ENCODE data around the gene TRIM65. TPM values are rescaled to one million over a fixed set of nuclear protein-coding genes. Genes with fewer than 3 reads are reported as not detected.

TRIM65 gene
- total and polyA plus RNA-seq, 2 of the 4 experiments (the other 2 are of a cell fraction), result 7.9 to 10.6 TPM

DNA sequence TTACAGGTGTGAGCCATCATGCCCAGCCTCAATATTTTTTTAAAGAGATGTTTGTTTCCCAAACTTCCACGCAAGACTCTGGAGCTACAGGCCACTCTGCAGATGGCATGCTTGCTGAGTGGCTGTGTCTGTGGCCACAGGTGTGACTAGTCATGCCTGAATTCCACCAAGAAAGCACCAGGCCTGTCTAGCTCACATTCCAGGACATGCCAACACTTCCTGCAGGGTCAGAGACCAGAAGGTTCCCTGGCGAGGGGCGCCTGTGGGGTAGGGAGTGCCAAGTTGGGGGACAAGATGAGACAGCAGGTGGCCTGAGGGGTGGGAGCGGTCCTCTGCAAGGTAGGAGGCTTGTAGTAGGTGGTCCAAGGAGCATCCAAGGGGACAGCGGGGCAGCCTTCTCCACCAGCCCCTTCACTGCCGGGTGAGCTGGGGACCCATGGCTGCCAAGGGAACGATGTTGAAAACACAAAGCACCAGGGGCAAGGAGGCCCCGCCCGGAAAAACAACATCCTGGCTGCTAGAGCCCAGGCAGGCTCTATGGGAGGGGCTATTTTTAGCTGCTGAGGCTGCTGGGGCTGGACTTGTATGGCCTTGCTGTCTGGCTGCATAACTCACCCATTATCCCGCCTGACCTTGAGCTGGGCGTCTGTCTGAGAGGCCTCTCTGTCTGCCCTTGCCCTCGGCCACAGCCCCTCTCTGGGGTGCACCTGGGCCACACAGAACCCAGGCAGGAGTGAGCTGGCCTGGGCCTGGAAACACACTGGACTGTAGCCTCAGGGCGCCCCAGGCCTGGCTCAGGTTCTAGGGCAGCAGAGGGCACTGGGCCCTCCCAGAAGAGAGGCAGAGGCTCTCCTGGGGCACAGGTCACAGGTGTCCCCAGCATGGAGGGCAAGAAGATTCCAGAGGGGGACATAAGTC is 24.1 kb downstream of the TRIM65 start:
- peak overlapping the region; percentile 31 for H2BK5ac ChIP-seq (ENCODE audit: low read depth, low read length, poor library complexity, severe bottlenecking)
- H2BK120ac ChIP-seq (ENCODE audit: low read depth, low read length), result peak overlapping the region; percentile 85
- H3K36me3 ChIP-seq (ENCODE audit: control insufficient read depth, insufficient read depth, low read length), result peaks cover 6% of the 10 kb centered on the region; the same call in 1 of the 2 replicates
- H3K27me3 ChIP-seq (ENCODE audit: control insufficient read depth, insufficient read depth, low read length), result no peaks in the 10 kb centered on the region
- peak overlapping the region; percentile 87 for H2AFZ ChIP-seq (replicated peaks; ENCODE audit: low read length, poor library complexity)
- dilution Hi-C loops (cut with HindIII; ENCODE audit: low sequenced_read_pairs, unreplicated experiment), result no loop called here
- no peak overlapping the region for H3K56ac ChIP-seq (ENCODE audit: extremely low read depth, insufficient read depth, low read length)
- H3K14ac ChIP-seq (replicated peaks; ENCODE audit: low read depth, low read length), result peak overlapping the region; percentile 55
- H3K18ac ChIP-seq (ENCODE audit: low read depth, low read length), result peak overlapping the region; percentile 35; the same call in 1 of the 2 replicates
- H3K4me1 ChIP-seq (ENCODE audit: control insufficient read depth, insufficient read depth, low read length), result peaks cover 40% of the 10 kb centered on the region
- peak overlapping the region; percentile 24; the same call in 1 of the 2 replicates for H3K4me2 ChIP-seq (ENCODE audit: low read depth, low read length)
- peak overlapping the region; percentile 53; the same call in 1 of the 2 replicates for H3K23ac ChIP-seq (ENCODE audit: low read depth, low read length)
- 0% methylated on average over 1 of the region's 13 CpGs; no CpG with 5 or more reads in 1 of the 2 experiments for WGBS, 2 experiments (ENCODE audit: extremely low coverage in 2 of 2, insufficient read length in 1 of 2)
- H4K8ac ChIP-seq (ENCODE audit: low read depth in 2 of 2, low read length in 2 of 2), result peak overlapping the region; percentile 76 to 89; a peak in 3 of 4 replicates
- H3K4ac ChIP-seq (ENCODE audit: low read depth, low read length), result peak overlapping the region; percentile 89
- H3K4me3 ChIP-seq (ENCODE audit: insufficient read depth, low read depth, low read length), result no peak overlapping the region
- DNase-seq (peak; percentile 63), ATAC-seq (ENCODE audit: low read depth) (peak; percentile 40)
- peak overlapping the region; percentile 69 for H4K91ac ChIP-seq (ENCODE audit: insufficient read depth, low read depth, low read length)
- H3K79me1 ChIP-seq (ENCODE audit: low read depth in 1 of 2, low read length in 2 of 2), result peaks cover 5 to 43% of the 10 kb centered on the region in 2 experiments; a peak in 3 of 4 replicates
- CTCF ChIA-PET, result interaction anchor here (1.0 kb wide), 1 partner anchor 11 kb away, joined by 3 read pairs; no protein-coding TSS in a partner anchor
- TF ChIP-seq RAD21 (IDR thresholded peaks at IDR 0.05; ENCODE audit: low read length), result no peak
- TF ChIP-seq, protein P1, sequence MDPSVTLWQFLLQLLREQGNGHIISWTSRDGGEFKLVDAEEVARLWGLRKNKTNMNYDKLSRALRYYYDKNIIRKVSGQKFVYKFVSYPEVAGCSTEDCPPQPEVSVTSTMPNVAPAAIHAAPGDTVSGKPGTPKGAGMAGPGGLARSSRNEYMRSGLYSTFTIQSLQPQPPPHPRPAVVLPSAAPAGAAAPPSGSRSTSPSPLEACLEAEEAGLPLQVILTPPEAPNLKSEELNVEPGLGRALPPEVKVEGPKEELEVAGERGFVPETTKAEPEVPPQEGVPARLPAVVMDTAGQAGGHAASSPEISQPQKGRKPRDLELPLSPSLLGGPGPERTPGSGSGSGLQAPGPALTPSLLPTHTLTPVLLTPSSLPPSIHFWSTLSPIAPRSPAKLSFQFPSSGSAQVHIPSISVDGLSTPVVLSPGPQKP (IDR thresholded peaks at IDR 0.05; ENCODE audit: borderline replicate concordance, low read depth, low read length), result no peak
- TF ChIP-seq RCOR1 (IDR thresholded peaks at IDR 0.05; ENCODE audit: insufficient replicate concordance, low read length), result no peak
- TF ChIP-seq, protein P2, sequence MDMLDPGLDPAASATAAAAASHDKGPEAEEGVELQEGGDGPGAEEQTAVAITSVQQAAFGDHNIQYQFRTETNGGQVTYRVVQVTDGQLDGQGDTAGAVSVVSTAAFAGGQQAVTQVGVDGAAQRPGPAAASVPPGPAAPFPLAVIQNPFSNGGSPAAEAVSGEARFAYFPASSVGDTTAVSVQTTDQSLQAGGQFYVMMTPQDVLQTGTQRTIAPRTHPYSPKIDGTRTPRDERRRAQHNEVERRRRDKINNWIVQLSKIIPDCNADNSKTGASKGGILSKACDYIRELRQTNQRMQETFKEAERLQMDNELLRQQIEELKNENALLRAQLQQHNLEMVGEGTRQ (IDR thresholded peaks at IDR 0.05; ENCODE audit: low read depth, low read length), result no peak
- no peak for TF ChIP-seq CHD1 (IDR thresholded peaks at IDR 0.05; ENCODE audit: low read depth, low read length)
- TF ChIP-seq MAZ (IDR thresholded peaks at IDR 0.05; ENCODE audit: borderline replicate concordance, low read depth, low read length), result peak; percentile 68
- TF ChIP-seq RFX5 (IDR thresholded peaks at IDR 0.05; ENCODE audit: low read depth, low read length), result no peak
- H2AK5ac ChIP-seq (ENCODE audit: low read depth, low read length), result peak overlapping the region; percentile 87; the same call in 1 of the 2 replicates
- H2BK20ac ChIP-seq (ENCODE audit: low read depth, low read length), result peak overlapping the region; percentile 60
- H4K5ac ChIP-seq (ENCODE audit: low read depth, low read length), result peak overlapping the region; percentile 40
- no TSS peak for BruUV-seq (replicated peaks)
- H3K27ac ChIP-seq (ENCODE audit: insufficient read depth, low read length), result peak overlapping the region; percentile 51
- intact Hi-C loops (cut with micrococcal nuclease), result loop anchor here (10.0 kb wide), 1 partner anchor 88 kb away; the partner anchor contains the start of gene UNK
- peaks cover 10% of the 10 kb centered on the region; the same call in 1 of the 2 replicates for H4K20me1 ChIP-seq (ENCODE audit: insufficient read depth, low read length)
- peak overlapping the region; percentile 84 for H2AK9ac ChIP-seq (replicated peaks; ENCODE audit: low read depth, low read length, poor library complexity)
- no peak overlapping the region for H3K9ac ChIP-seq (ENCODE audit: low read depth, low read length)
- peaks cover 16% of the 10 kb centered on the region for H3K9me1 ChIP-seq (ENCODE audit: insufficient read depth, low read length)
- H2BK15ac ChIP-seq (ENCODE audit: low read depth, low read length), result peak overlapping the region; percentile 66; the same call in 1 of the 3 replicates
- in situ Hi-C loops (cut with MboI; ENCODE audit: low sequenced_read_pairs), result no loop called here
- no peaks in the 10 kb centered on the region for H3K9me3 ChIP-seq (ENCODE audit: control insufficient read depth, insufficient read depth, low read length)
- POLR2A ChIA-PET (ENCODE audit: unreplicated experiment), result interaction anchor here (1.2 kb wide), 1 partner anchor 93 kb away, joined by 4 read pairs; a partner anchor contains a TSS

Data from IMR-90 (cell line).